Upper lobe of left lung (tissue), 6 donors: ENCODE results near the gene ARHGEF19. TPM values are rescaled to one million over a fixed set of nuclear protein-coding genes. Genes with fewer than 3 reads are reported as not detected.
A peak's percentile ranks its signal among the peaks of the same experiment; 100 is the strongest.
"Not testable (repeated sequence)": the region's sequence is repeated elsewhere in the genome, so short reads cannot be mapped to it uniquely, and the experiment has no call there.

Source experiments
- ATAC-seq, 2 donors: fragments of 200-7000 bp; cut with Tn5 transposase; one replicate each; pipeline ENCODE4 v1.9.1; 2022; ENCODE audit warnings: mild to moderate bottlenecking in 2 of 2, moderate library complexity in 2 of 2; ENCODE audit not compliant: low FRiP score in 2 of 2
- DNase-seq, 2 donors: peaks; one replicate each; pipeline ENCODE4 v3.0.0-alpha.2; 2019 to 2020
- H3K27ac ChIP-seq, 4 donors: fragments of 200-600 bp; sonication (generic); one replicate each; pipeline ENCODE4 v1.5.1; 2016 to 2019
- H3K27me3 ChIP-seq, 4 donors: fragments of 200-600 bp; sonication (generic); one replicate each; pipeline ENCODE4 v1.5.1; 2017 to 2019
- H3K36me3 ChIP-seq, 4 donors: fragments of 200-600 bp; sonication (generic); one replicate each; pipeline ENCODE4 v1.5.1; 2016 to 2019
- H3K4me1 ChIP-seq, 4 donors: fragments of 200-600 bp; sonication (generic); one replicate each; pipeline ENCODE4 v1.5.1; 2018 to 2019
- H3K4me3 ChIP-seq, 4 donors: fragments of 200-600 bp; sonication (generic); one replicate each; pipeline ENCODE4 v1.5.1; 2017 to 2019; ENCODE audit warnings: mild to moderate bottlenecking in 2 of 4, moderate library complexity in 1 of 4
- H3K9me3 ChIP-seq, 4 donors: fragments of 200-600 bp; sonication (generic); one replicate each; pipeline ENCODE4 v1.5.1; 2018 to 2019
- EP300 ChIP-seq, 4 donors: sonication (generic); formaldehyde crosslinking; IDR thresholded peaks; one replicate each; pipeline ENCODE4 v1.5.1; 2017; ENCODE audit warnings: antibody characterized with exemption in 4 of 4, control low read depth in 2 of 4
- POLR2A ChIP-seq, 4 donors: fragments of 450-650 bp; IDR thresholded peaks; one replicate each; pipeline ENCODE4 v1.5.1; 2016 to 2017; ENCODE audit warnings: antibody characterized with exemption in 4 of 4, mild to moderate bottlenecking in 2 of 4
- POLR2AphosphoS5 ChIP-seq, 2 donors: sonication (generic); formaldehyde crosslinking; IDR thresholded peaks; one replicate each; pipeline ENCODE4 v1.5.1; 2017; ENCODE audit warnings: antibody characterized with exemption in 2 of 2
- WGBS, 2 donors: methylation state at CpG; one replicate each; pipeline ENCODE4 v1.1.5; 2017 to 2018; 5-methylcytosine and 5-hydroxymethylcytosine counted together
- total RNA-seq, 6 donors: library from RNA; depleted of rRNA in 4 of 6; stranded (reverse); fragments of >200 nt in 4 of 6; gene quantifications; one replicate each; pipeline versions ENCODE4 v1.1.0 to v1.2.1, GENCODE V29; 2016 to 2021
- TF ChIP-seq, protein P1 (sequence below), 6 experiments: fragments of 450-650 bp in 4 of 6; fragments of 200-600 bp in 2 of 6; sonication (generic) in 2 of 6; IDR thresholded peaks; one replicate each; pipeline ENCODE4 v1.5.1; 2016 to 2019; ENCODE audit warnings: antibody characterized with exemption in 6 of 6
- donor health status: DM: no; HTN: no; CAD: no; lungs with moderate emphysema.
- donor health status: DM: no; HTN: yes; CAD: no; lungs with severe emphysema.

ARHGEF19 gene
- total RNA-seq, 6 donors from 2014 or later: 3.5 to 70.2 (median 12.6) TPM

DNA sequence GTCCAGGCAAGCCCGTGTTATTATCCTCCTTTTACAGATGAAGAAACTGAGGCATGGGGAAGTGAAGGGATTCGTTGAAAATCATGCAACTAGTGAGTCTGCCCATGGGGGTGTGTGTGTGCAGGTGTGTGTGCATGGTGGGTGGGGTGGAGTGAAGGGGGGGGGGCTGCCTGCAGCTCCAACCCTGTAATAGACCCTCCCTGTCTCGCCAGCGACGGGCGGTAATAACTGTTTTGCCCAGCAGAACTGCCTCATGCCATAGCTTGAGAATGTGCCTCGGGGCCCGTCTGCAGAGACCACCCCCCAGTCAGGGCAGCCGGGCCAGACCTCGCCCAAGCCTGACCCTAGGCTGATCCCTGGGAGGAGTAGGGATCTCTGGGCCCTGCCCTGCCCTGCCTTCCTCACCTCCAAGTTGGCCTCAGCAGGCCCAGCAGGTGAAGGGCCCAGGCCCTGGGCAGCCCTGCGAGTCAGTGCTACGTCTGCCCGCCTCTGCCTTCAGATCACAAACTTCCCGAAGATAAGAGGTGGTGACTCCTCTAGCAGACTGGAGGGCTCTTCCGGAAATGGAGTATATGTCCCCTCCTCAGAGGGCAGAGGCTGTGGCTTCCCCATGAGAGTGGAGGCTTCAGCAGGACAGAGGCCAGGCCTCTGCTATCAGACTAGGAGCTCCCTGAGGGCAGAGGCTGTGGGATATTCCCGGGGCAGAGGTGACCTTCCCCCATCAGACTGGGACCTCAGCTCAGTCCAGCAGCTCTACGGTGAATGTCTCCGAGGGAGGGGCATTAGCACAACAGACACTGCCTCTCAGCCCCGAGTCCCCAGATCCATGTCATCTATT lies 40.9 kb downstream of the ARHGEF19 start:
- 92 to 93% methylated on average over 11 to 19 of the region's 19 CpGs for WGBS, 2 donors
- DNase-seq (no peak), ATAC-seq (no peak)
- Histone ChIP-seq H3K4me1 (peaks cover 43 to 59% (median 47%) of the 10 kb centered on the region in 4 donors), H3K27me3 (peaks cover 0 to 5% (median 0%) of the 10 kb centered on the region in 4 donors), H3K9me3 (no peaks in the 10 kb centered on the region), H3K4me3 (no peak overlapping the region), H3K27ac (no peak overlapping the region), H3K36me3 (no peaks in the 10 kb centered on the region)
- no peak for TF ChIP-seq EP300 (IDR thresholded peaks at IDR 0.05)
- no peak for TF ChIP-seq POLR2A (IDR thresholded peaks at IDR 0.05)
- TF ChIP-seq POLR2AphosphoS5 (IDR thresholded peaks at IDR 0.05): no peak
- TF ChIP-seq, protein P1, sequence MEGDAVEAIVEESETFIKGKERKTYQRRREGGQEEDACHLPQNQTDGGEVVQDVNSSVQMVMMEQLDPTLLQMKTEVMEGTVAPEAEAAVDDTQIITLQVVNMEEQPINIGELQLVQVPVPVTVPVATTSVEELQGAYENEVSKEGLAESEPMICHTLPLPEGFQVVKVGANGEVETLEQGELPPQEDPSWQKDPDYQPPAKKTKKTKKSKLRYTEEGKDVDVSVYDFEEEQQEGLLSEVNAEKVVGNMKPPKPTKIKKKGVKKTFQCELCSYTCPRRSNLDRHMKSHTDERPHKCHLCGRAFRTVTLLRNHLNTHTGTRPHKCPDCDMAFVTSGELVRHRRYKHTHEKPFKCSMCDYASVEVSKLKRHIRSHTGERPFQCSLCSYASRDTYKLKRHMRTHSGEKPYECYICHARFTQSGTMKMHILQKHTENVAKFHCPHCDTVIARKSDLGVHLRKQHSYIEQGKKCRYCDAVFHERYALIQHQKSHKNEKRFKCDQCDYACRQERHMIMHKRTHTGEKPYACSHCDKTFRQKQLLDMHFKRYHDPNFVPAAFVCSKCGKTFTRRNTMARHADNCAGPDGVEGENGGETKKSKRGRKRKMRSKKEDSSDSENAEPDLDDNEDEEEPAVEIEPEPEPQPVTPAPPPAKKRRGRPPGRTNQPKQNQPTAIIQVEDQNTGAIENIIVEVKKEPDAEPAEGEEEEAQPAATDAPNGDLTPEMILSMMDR (IDR thresholded peaks at IDR 0.05): no peak

DNA sequence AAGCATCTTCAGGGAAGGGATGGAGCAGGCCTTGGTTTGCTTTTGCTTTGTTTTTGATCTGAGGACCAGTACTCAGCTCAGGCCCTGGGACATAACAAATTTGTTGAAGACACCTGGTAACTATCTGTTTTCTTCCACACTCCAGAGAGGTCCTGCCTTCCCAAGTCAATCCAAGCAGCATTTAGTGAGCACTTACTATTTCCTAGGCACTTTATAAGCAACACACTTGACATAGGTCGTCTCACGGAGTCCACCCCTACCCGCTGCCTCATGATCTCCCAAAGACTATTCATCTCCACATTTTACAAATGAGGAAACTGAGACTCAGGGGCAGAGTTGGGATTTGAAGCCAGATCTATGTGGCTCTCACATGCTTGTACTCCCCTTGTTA lies 42.2 kb downstream of the ARHGEF19 start:
- H3K27ac ChIP-seq: no peak overlapping the region
- TF ChIP-seq, protein P1 (IDR thresholded peaks at IDR 0.05): no peak
- TF ChIP-seq EP300 (IDR thresholded peaks at IDR 0.05) (no peak), POLR2A (IDR thresholded peaks at IDR 0.05) (no peak), POLR2AphosphoS5 (IDR thresholded peaks at IDR 0.05) (no peak)

DNA sequence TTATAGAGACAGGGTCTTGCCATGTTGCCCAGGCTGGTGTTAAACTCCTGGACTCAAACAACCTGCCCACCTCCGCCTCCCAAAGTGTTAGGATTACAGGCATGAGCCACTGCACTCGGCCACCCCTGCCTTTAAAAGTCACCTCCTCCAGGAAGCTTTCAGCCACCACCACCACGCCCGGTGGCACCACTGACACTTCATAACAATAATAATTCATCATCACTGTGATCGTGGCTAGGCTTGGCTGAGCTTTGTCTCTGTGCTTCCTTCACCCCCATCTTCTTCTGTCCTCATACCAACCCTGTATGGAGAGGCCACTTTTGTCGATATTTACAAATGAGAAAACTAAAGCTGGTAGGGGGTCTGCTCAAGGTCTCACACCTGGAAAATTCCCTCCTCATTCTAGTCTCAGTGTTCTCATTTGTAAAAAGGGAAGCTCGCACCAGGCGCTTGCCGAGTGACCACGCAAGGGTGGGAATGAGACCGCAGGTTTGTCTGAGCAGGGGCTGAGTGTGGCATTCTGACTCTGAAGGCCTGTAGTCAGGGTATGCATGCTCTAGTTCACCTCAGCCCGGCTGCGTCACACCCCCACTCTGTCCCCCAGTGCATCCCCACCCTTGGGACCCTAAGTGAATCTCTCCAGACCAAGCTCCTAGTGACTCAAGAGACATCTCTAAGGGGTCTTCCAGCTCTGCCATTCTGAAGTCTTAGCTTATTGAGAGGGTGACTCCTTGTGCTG lies 43.7 kb downstream of the ARHGEF19 start:
- no peaks in the 10 kb centered on the region for H3K9me3 ChIP-seq
- TF ChIP-seq, protein P1 (IDR thresholded peaks at IDR 0.05): no peak
- TF ChIP-seq POLR2AphosphoS5 (IDR thresholded peaks at IDR 0.05): no peak
- TF ChIP-seq POLR2A (IDR thresholded peaks at IDR 0.05): no peak
- peaks cover 0 to 5% (median 0%) of the 10 kb centered on the region in 4 donors for H3K27me3 ChIP-seq
- H3K4me3 ChIP-seq: no peak overlapping the region
- DNase-seq (no peak), ATAC-seq (no peak)
- 71 to 76% methylated on average over 7 to 13 of the region's 13 CpGs for WGBS, 2 donors
- H3K27ac ChIP-seq: no peak overlapping the region
- peaks cover 20 to 34% (median 22%) of the 10 kb centered on the region in 4 donors for H3K4me1 ChIP-seq
- no peaks in the 10 kb centered on the region for H3K36me3 ChIP-seq

More for the DNA sequence above, 42.2 kb downstream of the ARHGEF19 start:
- no peak overlapping the region for H3K4me3 ChIP-seq
- DNase-seq (no peak), ATAC-seq (no peak)
- no peaks in the 10 kb centered on the region for H3K36me3 ChIP-seq
- peaks cover 0 to 5% (median 0%) of the 10 kb centered on the region in 4 donors for H3K27me3 ChIP-seq
- peaks cover 31 to 46% (median 35%) of the 10 kb centered on the region in 4 donors for H3K4me1 ChIP-seq
- WGBS, 2 donors: 93 to 100% methylated on average over 3 of the region's 3 CpGs
- no peaks in the 10 kb centered on the region for H3K9me3 ChIP-seq

DNA sequence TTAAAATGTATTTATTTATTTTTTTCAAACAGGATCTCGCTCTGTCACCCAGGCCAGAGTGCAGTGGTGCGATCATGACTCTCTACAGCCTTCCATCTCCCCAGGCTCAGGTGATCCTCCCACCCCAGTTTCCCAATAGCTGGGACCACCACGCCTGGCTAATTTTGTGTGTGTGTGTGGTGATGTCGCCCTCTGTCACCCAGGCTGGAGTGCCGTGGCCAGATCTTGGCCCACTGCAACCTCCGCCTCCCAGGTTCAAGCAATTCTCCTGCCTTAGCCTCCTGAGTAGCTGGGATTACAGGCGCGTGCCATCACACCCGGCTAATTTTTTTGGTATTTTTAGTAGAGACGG lies 44.3 kb downstream of the ARHGEF19 start:
- not testable (repeated sequence) for H3K36me3 ChIP-seq, H3K9me3 ChIP-seq, ATAC-seq, H3K27me3 ChIP-seq, DNase-seq, H3K27ac ChIP-seq
- Histone ChIP-seq H3K4me1 (peaks cover 14 to 27% (median 16%) of the 10 kb centered on the region in 4 donors), H3K4me3 (peak overlapping the region in 3 of 4 donors; percentile 44 to 58 (median 57))
- WGBS, 2 donors: 56 to 61% methylated on average over 10 of the region's 10 CpGs
